A549 (cell line): ENCODE data around the gene DAB1. TPM values are rescaled to one million over a fixed set of nuclear protein-coding genes. Genes with fewer than 3 reads are reported as not detected.

Experiments
- ATAC-seq, 2 experiments: fragments of 200-7000 bp in 1 of 2; fragments of >200 bp in 1 of 2; cut with Nextera tagmentation in 1 of 2; cut with Tn5 transposase in 1 of 2; 3 replicates each; pipeline versions ENCODE4 v1.8.0 to v1.9.1; 2018 to 2020; ENCODE audit warnings: mild to moderate bottlenecking in 1 of 2, moderate library complexity in 1 of 2
- CTCF ChIA-PET: fragments of 300-600 bp; sonication (Branson Sonifier 250); formaldehyde crosslinking; extraction: SDS; loops from one replicate; lab custom pipeline; 2021; ENCODE audit warnings: antibody characterized with exemption, inconsistent platforms; lab: Yijun Ruan, JAX
- POLR2A ChIA-PET: fragments of 350-600 bp; formaldehyde crosslinking; extraction: SDS; loops from one replicate; lab custom pipeline; 2021; ENCODE audit warnings: antibody characterized with exemption, inconsistent platforms; lab: Yijun Ruan, JAX
- DNase-seq, 2 experiments: peaks; one replicate each; pipeline versions ENCODE4 v3.0.0 to v3.0.0-alpha.2; 2011 to 2016; ENCODE audit warnings: low read depth in 1 of 2, low spot score in 1 of 2
- FAIRE-seq: peaks from 2 replicates; lab custom pipeline; 2011; peaks lifted over from hg19 to GRCh38; lab: Jason Lieb, UNC
- H3K27ac ChIP-seq, 2 experiments: fragments of >200 bp; sonication (Bioruptor Twin); formaldehyde crosslinking; 3 replicates each; pipeline ENCODE4 v1.5.1; 2016 to 2017
- H3K4me1 ChIP-seq: fragments of >200 bp; sonication (Bioruptor Twin); formaldehyde crosslinking; 3 replicates; pipeline ENCODE4 v1.6.1; 2016
- H3K4me2 ChIP-seq: fragments of >200 bp; sonication (Bioruptor Twin); formaldehyde crosslinking; 3 replicates; pipeline ENCODE4 v1.6.1; 2016
- H3K4me3 ChIP-seq: fragments of >200 bp; sonication (Bioruptor Twin); formaldehyde crosslinking; 3 replicates; pipeline ENCODE4 v1.5.1; 2016
- H3K9me3 ChIP-seq: fragments of >200 bp; sonication (Bioruptor Twin); formaldehyde crosslinking; 3 replicates; pipeline ENCODE4 v1.6.1; 2016
- BHLHE40 ChIP-seq: IDR thresholded peaks from 2 replicates; pipeline ENCODE4 v1.6.1; 2012; ENCODE audit warnings: low read depth, low read length, inconsistent platforms
- CBX2 ChIP-seq: fragments of 200-600 bp; sonication (generic); IDR thresholded peaks from 2 replicates; pipeline ENCODE4 v1.6.1; 2016; ENCODE audit warnings: low read depth, mild to moderate bottlenecking, borderline replicate concordance
- CBX8 ChIP-seq: fragments of 200-600 bp; sonication (generic); IDR thresholded peaks from 2 replicates; pipeline ENCODE4 v1.6.1; 2016
- EHMT2 ChIP-seq: fragments of 200-600 bp; sonication (generic); IDR thresholded peaks from 2 replicates; pipeline ENCODE4 v1.6.1; 2016; ENCODE audit warnings: antibody characterized with exemption, low read depth, mild to moderate bottlenecking, moderate library complexity
- HMGXB4 ChIP-seq: fragments of 250-450 bp; sonication (Bioruptor Pico); IDR thresholded peaks from 2 replicates; pipeline ENCODE4 v1.5.0; 2021; ENCODE audit warnings: mild to moderate bottlenecking, moderate library complexity, borderline replicate concordance
- JUN ChIP-seq, 2 experiments: fragments of >200 bp; sonication (Bioruptor Twin); formaldehyde crosslinking; IDR thresholded peaks; 2 replicates in 1 of 2; 3 replicates in 1 of 2; pipeline ENCODE4 v1.6.1; 2016 to 2017
- KDM1A ChIP-seq: fragments of 200-600 bp; sonication (generic); IDR thresholded peaks from 2 replicates; pipeline ENCODE4 v1.6.1; 2016; ENCODE audit warnings: low read depth, mild to moderate bottlenecking
- NPAS2 ChIP-seq: fragments of 250-450 bp; sonication (Bioruptor Pico); IDR thresholded peaks from 2 replicates; pipeline ENCODE4 v1.8.0; 2022; ENCODE audit warnings: mild to moderate bottlenecking, moderate library complexity, borderline replicate concordance
- PBX3 ChIP-seq: IDR thresholded peaks from 2 replicates; pipeline ENCODE4 v1.6.1; 2012
- RAD21 ChIP-seq, 2 experiments: fragments of >200 bp in 1 of 2; sonication (Bioruptor Twin) in 1 of 2; formaldehyde crosslinking in 1 of 2; IDR thresholded peaks in 1 of 2; conservative IDR thresholded peaks in 1 of 2; 2 replicates in 1 of 2; 3 replicates in 1 of 2; pipeline ENCODE4 v1.6.1; 2012 to 2018; ENCODE audit warnings: inconsistent platforms in 1 of 2
- ZNF302 ChIP-seq: fragments of 250-450 bp; sonication (Bioruptor Pico); IDR thresholded peaks from 2 replicates; pipeline ENCODE4 v1.9.0; 2021; ENCODE audit warnings: inconsistent platforms, mild to moderate bottlenecking, moderate library complexity
- WGBS: methylation state at CpG from one replicate; pipeline ENCODE4 v1.1.6; 2017; ENCODE audit errors: missing lambda C conversion rate; 5-methylcytosine and 5-hydroxymethylcytosine counted together
- polyA plus RNA-seq, 4 experiments: library from polyadenylated mRNA; depleted of rRNA in 3 of 4; stranded (reverse); fragments of >200 nt; fragmentation: RNase III in 1 of 4; extraction: RNeasy Plus Mini Kit Qiagen cat#74134 plus additional on column Dnase treatment in 1 of 4; gene quantifications; 2 replicates in 3 of 4; 3 replicates in 1 of 4; pipeline ENCODE4 v1.2.3, GENCODE V29; 2011 to 2017
- TF ChIP-seq, protein P1 (sequence below): IDR thresholded peaks from 2 replicates; pipeline ENCODE4 v1.6.1; 2012; ENCODE audit warnings: low read depth, borderline replicate concordance
- TF ChIP-seq, protein P2 (sequence below): fragments of >200 bp; sonication (Bioruptor Twin); formaldehyde crosslinking; IDR thresholded peaks from 3 replicates; pipeline ENCODE4 v1.5.1; 2016

DAB1 gene
- polyA plus RNA-seq, 2 of the 4 experiments (the other 2 are of a cell fraction), result not detected

DNA sequence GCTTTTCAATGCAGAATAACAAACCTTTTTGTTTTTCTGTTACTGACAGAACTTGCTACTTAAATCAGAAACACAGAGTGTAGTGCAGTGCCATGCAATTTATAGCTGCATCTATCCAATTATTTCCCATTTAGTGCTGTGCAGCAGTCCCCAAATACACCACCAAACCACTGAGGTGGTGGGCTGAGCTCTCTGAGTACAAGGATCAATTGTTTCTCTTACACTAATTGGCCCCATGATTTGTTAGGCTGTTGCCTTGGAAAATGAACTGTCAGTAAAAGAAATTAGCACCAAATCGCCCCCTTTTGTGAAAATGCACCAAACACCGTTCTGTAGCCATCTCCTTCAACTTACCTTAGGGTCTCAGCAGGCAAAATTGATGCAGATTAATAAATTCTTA lies 339.2 kb downstream of the DAB1 start (continued):
- TF ChIP-seq, protein P1, sequence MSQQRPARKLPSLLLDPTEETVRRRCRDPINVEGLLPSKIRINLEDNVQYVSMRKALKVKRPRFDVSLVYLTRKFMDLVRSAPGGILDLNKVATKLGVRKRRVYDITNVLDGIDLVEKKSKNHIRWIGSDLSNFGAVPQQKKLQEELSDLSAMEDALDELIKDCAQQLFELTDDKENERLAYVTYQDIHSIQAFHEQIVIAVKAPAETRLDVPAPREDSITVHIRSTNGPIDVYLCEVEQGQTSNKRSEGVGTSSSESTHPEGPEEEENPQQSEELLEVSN, result no peak
- TF ChIP-seq CBX8 (no peak), EHMT2 (no peak)

DNA sequence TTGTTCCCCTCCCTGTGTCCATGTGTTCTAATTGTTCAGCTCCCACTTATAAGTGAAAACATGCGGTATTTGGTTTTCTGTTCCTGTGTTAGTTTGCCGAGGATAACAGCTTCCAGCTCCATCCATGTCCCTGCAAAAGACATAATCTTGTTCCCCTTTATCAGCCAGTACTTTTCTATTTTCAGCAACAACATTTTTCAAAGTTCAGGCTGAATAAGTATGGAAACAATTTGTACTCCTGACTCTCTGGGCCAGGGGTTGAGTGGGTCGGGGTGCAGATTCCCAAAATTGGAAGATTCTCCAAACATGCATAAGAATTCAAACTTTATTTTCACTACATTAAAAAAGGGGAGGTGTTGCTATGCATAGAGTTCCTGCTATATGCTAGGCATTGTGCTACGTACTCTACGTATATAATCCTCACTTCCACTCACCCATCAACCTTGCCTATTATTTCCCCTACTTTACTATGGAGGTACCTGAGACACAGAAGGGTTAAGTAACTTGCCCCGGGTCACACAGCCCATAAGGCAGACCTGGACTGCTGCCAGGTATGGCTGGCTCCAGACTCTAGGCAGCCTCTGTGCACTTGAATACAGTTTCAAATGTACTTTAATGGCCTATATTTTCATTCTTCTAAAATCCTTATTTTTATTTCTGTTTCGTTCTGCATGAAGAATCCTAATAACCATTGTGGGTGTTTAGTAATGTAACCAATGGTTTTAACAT lies 341.0 kb downstream of the DAB1 start:
- WGBS, result 40% methylated on average over 7 of the region's 7 CpGs
- Histone ChIP-seq H3K4me1 (no peaks in the 10 kb centered on the region), H3K9me3 (no peaks in the 10 kb centered on the region), H3K27ac (no peak overlapping the region), H3K4me3 (no peak overlapping the region), H3K4me2 (no peak overlapping the region)
- DNase-seq (no peak), ATAC-seq (no peak), FAIRE-seq (no peak)
- ChIA-PET POLR2A (no interaction called here), CTCF (no interaction called here)
- TF ChIP-seq JUN (IDR thresholded peaks at IDR 0.05), result no peak
- no peak for TF ChIP-seq BHLHE40
- TF ChIP-seq PBX3, result no peak
- no peak for TF ChIP-seq HMGXB4 (CRISPR knock-in tag)

- Histone ChIP-seq H3K4me2 (no peak overlapping the region), H3K9me3 (no peaks in the 10 kb centered on the region), H3K4me1 (no peaks in the 10 kb centered on the region), H3K4me3 (no peak overlapping the region), H3K27ac (no peak overlapping the region)
- TF ChIP-seq, protein P2, sequence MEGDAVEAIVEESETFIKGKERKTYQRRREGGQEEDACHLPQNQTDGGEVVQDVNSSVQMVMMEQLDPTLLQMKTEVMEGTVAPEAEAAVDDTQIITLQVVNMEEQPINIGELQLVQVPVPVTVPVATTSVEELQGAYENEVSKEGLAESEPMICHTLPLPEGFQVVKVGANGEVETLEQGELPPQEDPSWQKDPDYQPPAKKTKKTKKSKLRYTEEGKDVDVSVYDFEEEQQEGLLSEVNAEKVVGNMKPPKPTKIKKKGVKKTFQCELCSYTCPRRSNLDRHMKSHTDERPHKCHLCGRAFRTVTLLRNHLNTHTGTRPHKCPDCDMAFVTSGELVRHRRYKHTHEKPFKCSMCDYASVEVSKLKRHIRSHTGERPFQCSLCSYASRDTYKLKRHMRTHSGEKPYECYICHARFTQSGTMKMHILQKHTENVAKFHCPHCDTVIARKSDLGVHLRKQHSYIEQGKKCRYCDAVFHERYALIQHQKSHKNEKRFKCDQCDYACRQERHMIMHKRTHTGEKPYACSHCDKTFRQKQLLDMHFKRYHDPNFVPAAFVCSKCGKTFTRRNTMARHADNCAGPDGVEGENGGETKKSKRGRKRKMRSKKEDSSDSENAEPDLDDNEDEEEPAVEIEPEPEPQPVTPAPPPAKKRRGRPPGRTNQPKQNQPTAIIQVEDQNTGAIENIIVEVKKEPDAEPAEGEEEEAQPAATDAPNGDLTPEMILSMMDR, result peak; percentile 15; the same call in 1 of the 3 replicates
- 0 out of 5 replicates have a peak, but pooled peaks of 1 of the 2 experiments have one; percentile 9 for TF ChIP-seq RAD21 (conservative IDR thresholded peaks at IDR 0.05 in 1 of 2, IDR thresholded peaks at IDR 0.05 in 1 of 2)
- TF ChIP-seq ZNF302 (CRISPR knock-in tag), result no peak
- 16% methylated on average over 5 of the region's 5 CpGs for WGBS
- ChIA-PET POLR2A (no interaction called here), CTCF (no interaction called here)
- peak in 1 of 2 experiments; percentile 2 for DNase-seq
- ATAC-seq, result no peak; a peak in 1 of 6 replicates
- no peak for FAIRE-seq
Measured at GRCh38 chr1:57079454-57080157, 344.3 kb downstream of the DAB1 start.

DNA sequence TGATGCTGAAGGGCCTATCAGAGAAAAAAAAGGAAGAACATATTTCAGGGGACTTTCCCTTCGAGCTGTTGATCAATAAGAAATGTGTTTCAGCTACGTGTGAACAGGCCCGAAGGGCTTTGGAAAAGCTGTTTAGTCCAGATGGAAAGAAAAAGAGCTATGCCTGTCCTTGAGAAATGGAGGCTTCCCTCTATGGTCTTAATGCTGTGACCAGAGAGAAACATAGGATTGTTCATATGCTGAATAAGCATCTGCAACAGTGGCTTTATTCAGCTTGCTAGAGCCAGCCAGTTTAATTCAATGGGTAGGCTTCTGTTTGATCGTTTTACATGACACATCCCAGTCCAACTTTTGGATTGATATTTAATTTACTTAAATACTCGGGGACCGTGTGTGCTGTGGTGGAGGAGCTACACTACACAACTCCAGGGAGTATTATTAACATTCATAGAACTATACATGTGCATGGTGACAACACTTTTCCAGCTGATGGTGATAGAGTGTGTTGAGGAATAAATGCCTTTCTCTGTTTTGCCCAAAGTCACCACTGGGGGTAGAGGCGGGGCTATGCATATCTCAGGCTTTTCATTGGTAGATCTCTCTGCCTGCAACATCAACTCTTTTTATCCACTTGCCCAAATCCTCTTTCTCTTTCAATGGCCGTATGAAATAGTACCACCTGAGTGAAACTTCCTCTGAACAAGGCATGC lies 351.3 kb downstream of the DAB1 start:
- H3K4me3 ChIP-seq, result no peak overlapping the region
- ChIA-PET POLR2A (no interaction called here), CTCF (no interaction called here)
- no peaks in the 10 kb centered on the region for H3K9me3 ChIP-seq
- H3K4me1 ChIP-seq, result no peaks in the 10 kb centered on the region
- no peak overlapping the region for H3K4me2 ChIP-seq
- FAIRE-seq (no peak), DNase-seq (no peak), ATAC-seq (peak in 1 of 2 experiments; percentile 64; a peak in 3 of 6 replicates)
- WGBS, result 9% methylated on average over 8 of the region's 8 CpGs
- no peak overlapping the region for H3K27ac ChIP-seq
- TF ChIP-seq ZNF302 (CRISPR knock-in tag), result no peak
- TF ChIP-seq NPAS2 (CRISPR knock-in tag), result no peak
- TF ChIP-seq KDM1A, result no peak
- no peak for TF ChIP-seq JUN (IDR thresholded peaks at IDR 0.05)
- no peak for TF ChIP-seq CBX2
- TF ChIP-seq, all 56 proteins: peak for 0
